CD8-positive, alpha-beta memory T cell (primary cell): ENCODE results near the gene EFCAB3. TPM values are rescaled to one million over a fixed set of nuclear protein-coding genes. Genes with fewer than 3 reads are reported as not detected.
"Not testable (repeated sequence)": the region's sequence is repeated elsewhere in the genome, so short reads cannot be mapped to it uniquely, and the experiment has no call there.

Source experiments
- CTCF ChIA-PET: fragments of 350-600 bp; sonication (Branson Sonifier 250); formaldehyde crosslinking; loops from one replicate; lab custom pipeline; 2021; ENCODE audit warnings: antibody characterized with exemption; lab: Charles Lee
- POLR2A ChIA-PET: fragments of 350-600 bp; sonication (Branson Sonifier 250); formaldehyde crosslinking; loops from one replicate; lab custom pipeline; 2021; ENCODE audit warnings: antibody characterized with exemption; lab: Charles Lee
- DNase-seq, 5 donors: peaks; one replicate each; pipeline versions ENCODE4 v3.0.0 to v3.0.0-alpha.2; 2020 to 2022; ENCODE audit warnings: mixed read lengths in 1 of 5
- H3K27ac ChIP-seq: one replicate; pipeline ENCODE4 v1.7.0; 2013; ENCODE audit warnings: low read depth, mild to moderate bottlenecking, low read length, moderate library complexity
- H3K27me3 ChIP-seq: 2 replicates; pipeline ENCODE4 v1.7.0; 2013; ENCODE audit warnings: low read length, mild to moderate bottlenecking; ENCODE audit not compliant: insufficient read depth, poor library complexity, severe bottlenecking
- H3K36me3 ChIP-seq: 2 replicates; pipeline ENCODE4 v1.7.0; 2013; ENCODE audit warnings: mild to moderate bottlenecking, low read length, moderate library complexity; ENCODE audit not compliant: insufficient read depth
- H3K4me1 ChIP-seq: 2 replicates; pipeline ENCODE4 v1.7.0; 2013; ENCODE audit warnings: mild to moderate bottlenecking, low read length, moderate library complexity; ENCODE audit not compliant: insufficient read depth
- H3K4me3 ChIP-seq: 2 replicates; pipeline ENCODE4 v1.7.0; 2013; ENCODE audit warnings: mild to moderate bottlenecking, low read length
- H3K9me3 ChIP-seq: 2 replicates; pipeline ENCODE4 v1.7.0; 2013; ENCODE audit warnings: mild to moderate bottlenecking, low read length
- H3K27ac Mint-ChIP-seq, 8 donors: one replicate each; pipeline ENCODE4 v1.8.0; 2020 to 2021; ENCODE audit warnings: mixed read lengths in 8 of 8, mild to moderate bottlenecking in 6 of 8, inconsistent platforms in 3 of 8, moderate library complexity in 3 of 8
- H3K27me3 Mint-ChIP-seq, 2 donors: one replicate each; pipeline ENCODE4 v1.8.0; 2020 to 2021; ENCODE audit warnings: mixed read lengths in 2 of 2, mild to moderate bottlenecking in 1 of 2, moderate library complexity in 1 of 2
- H3K36me3 Mint-ChIP-seq, 3 donors: one replicate each; pipeline ENCODE4 v1.8.0; 2020 to 2021; ENCODE audit warnings: mixed read lengths in 3 of 3, inconsistent platforms in 1 of 3, mild to moderate bottlenecking in 1 of 3
- H3K4me1 Mint-ChIP-seq, 3 donors: one replicate each; pipeline ENCODE4 v1.8.0; 2020 to 2021; ENCODE audit warnings: mixed read lengths in 3 of 3, inconsistent platforms in 1 of 3, mild to moderate bottlenecking in 1 of 3
- H3K4me3 Mint-ChIP-seq, 7 donors: one replicate each; pipeline ENCODE4 v1.8.0; 2020 to 2021; ENCODE audit warnings: mixed read lengths in 7 of 7, mild to moderate bottlenecking in 6 of 7, moderate library complexity in 4 of 7, inconsistent platforms in 2 of 7
- H3K9me3 Mint-ChIP-seq, 5 donors: one replicate each; pipeline ENCODE4 v1.8.0; 2020 to 2022; ENCODE audit warnings: mixed read lengths in 5 of 5, mild to moderate bottlenecking in 3 of 5, moderate library complexity in 2 of 5, inconsistent platforms in 1 of 5
- polyA plus RNA-seq: library from polyadenylated mRNA; unstranded; fragments of 300-500 nt; fragmentation: Illumina TruSeq; gene quantifications from one replicate; pipeline ENCODE4 v1.2.3, GENCODE V29; 2021
- total RNA-seq, 2 experiments: library from RNA; stranded (reverse); gene quantifications; one replicate each; pipeline ENCODE4 v1.2.3, GENCODE V29; 2021

Gene EFCAB3
- total and polyA plus RNA-seq, 3 experiments from 2014 or later = not detected

- Histone ChIP-seq H3K27ac (no peak overlapping the region), H3K4me3 (no peak overlapping the region), H3K9me3 (no peaks in the 10 kb centered on the region), H3K36me3 (no peaks in the 10 kb centered on the region), H3K27me3 (no peaks in the 10 kb centered on the region), H3K4me1 (no peaks in the 10 kb centered on the region)
- H3K4me3 Mint-ChIP-seq = no peak overlapping the region
- CTCF ChIA-PET = no interaction called here
- peaks cover 3 to 35% of the 10 kb centered on the region in 2 donors for H3K27me3 Mint-ChIP-seq
- H3K4me1 Mint-ChIP-seq = no peaks in the 10 kb centered on the region
- H3K9me3 Mint-ChIP-seq = peaks cover 0 to 7% (median 3%) of the 10 kb centered on the region in 5 donors
- H3K36me3 Mint-ChIP-seq = peaks cover 0 to 6% (median 3%) of the 10 kb centered on the region in 3 donors
- H3K27ac Mint-ChIP-seq = no peak overlapping the region
- POLR2A ChIA-PET = no interaction called here
- no peak for DNase-seq
Measured at GRCh38 chr17:62398891-62399290, 18.5 kb downstream of the EFCAB3 start.

GRCh38 chr17:62405451-62405850 is 25.1 kb downstream of the EFCAB3 start:
- no peaks in the 10 kb centered on the region for H3K9me3 ChIP-seq
- no peak overlapping the region for H3K27ac Mint-ChIP-seq
- POLR2A ChIA-PET = no interaction called here
- no peak overlapping the region for H3K4me3 Mint-ChIP-seq
- H3K4me1 Mint-ChIP-seq = no peaks in the 10 kb centered on the region
- H3K4me1 ChIP-seq = no peaks in the 10 kb centered on the region
- H3K4me3 ChIP-seq = no peak overlapping the region
- peaks cover 5 to 35% of the 10 kb centered on the region in 2 donors for H3K27me3 Mint-ChIP-seq
- no peaks in the 10 kb centered on the region for H3K27me3 ChIP-seq
- DNase-seq = no peak
- CTCF ChIA-PET = no interaction called here
- H3K36me3 Mint-ChIP-seq = peaks cover 0 to 6% (median 3%) of the 10 kb centered on the region in 3 donors
- H3K36me3 ChIP-seq = no peaks in the 10 kb centered on the region
- no peak overlapping the region for H3K27ac ChIP-seq
- peaks cover 0 to 7% (median 3%) of the 10 kb centered on the region in 5 donors for H3K9me3 Mint-ChIP-seq

- H3K9me3 Mint-ChIP-seq, H3K27ac ChIP-seq, H3K4me1 Mint-ChIP-seq, H3K27me3 ChIP-seq, H3K4me3 ChIP-seq, H3K4me1 ChIP-seq, H3K27ac Mint-ChIP-seq, H3K9me3 ChIP-seq, H3K36me3 ChIP-seq, H3K36me3 Mint-ChIP-seq, DNase-seq, POLR2A ChIA-PET, CTCF ChIA-PET, H3K4me3 Mint-ChIP-seq: not testable (repeated sequence)
- peaks cover 8 to 38% of the 10 kb centered on the region in 2 donors for H3K27me3 Mint-ChIP-seq
Measured at GRCh38 chr17:62413090-62413489, 32.7 kb downstream of the EFCAB3 start.

- CTCF ChIA-PET = interaction anchor here (1.2 kb wide), 1 partner anchor 58 kb away, joined by 3 read pairs; no protein-coding TSS in a partner anchor
- H3K4me1 ChIP-seq = peaks cover 13% of the 10 kb centered on the region
- H3K36me3 Mint-ChIP-seq = peaks cover 0 to 33% (median 2%) of the 10 kb centered on the region in 3 donors
- H3K27me3 ChIP-seq, POLR2A ChIA-PET, H3K36me3 ChIP-seq, H3K9me3 ChIP-seq, H3K27me3 Mint-ChIP-seq, H3K9me3 Mint-ChIP-seq: not testable (repeated sequence)
- peak; percentile 74 to 89 (median 83) for DNase-seq
- H3K4me1 Mint-ChIP-seq = peaks cover 24 to 39% (median 34%) of the 10 kb centered on the region in 3 donors
- H3K4me3 ChIP-seq = peak within 1 kb of the TSS; percentile 82
- H3K27ac Mint-ChIP-seq = peak within 1 kb of the TSS; percentile 78 to 98 (median 91)
- H3K27ac ChIP-seq = peak within 1 kb of the TSS; percentile 47
- H3K4me3 Mint-ChIP-seq = peak within 1 kb of the TSS; percentile 92 to 98 (median 97)
Measured at GRCh38 chr17:62423647-62424461, 43.5 kb downstream of the EFCAB3 start, which contains the start of gene METTL2A. TSS of gene METTL2A (plus strand) at chr17:62423897. CDS start at chr17:62423903, 6 bp downstream.

- CTCF ChIA-PET, H3K4me3 Mint-ChIP-seq, POLR2A ChIA-PET, H3K4me3 ChIP-seq, H3K27ac Mint-ChIP-seq, H3K9me3 Mint-ChIP-seq, H3K36me3 ChIP-seq, H3K27me3 Mint-ChIP-seq, DNase-seq, H3K9me3 ChIP-seq, H3K27me3 ChIP-seq, H3K27ac ChIP-seq: not testable (repeated sequence)
- peaks cover 0 to 47% (median 2%) of the 10 kb centered on the region in 3 donors for H3K36me3 Mint-ChIP-seq
- peaks cover 25 to 39% (median 33%) of the 10 kb centered on the region in 3 donors for H3K4me1 Mint-ChIP-seq
- H3K4me1 ChIP-seq = peaks cover 13% of the 10 kb centered on the region
Measured at GRCh38 chr17:62426214-62426613, 45.9 kb downstream of the EFCAB3 start.

- H3K4me1 Mint-ChIP-seq, H3K4me3 Mint-ChIP-seq, H3K9me3 Mint-ChIP-seq, H3K27ac Mint-ChIP-seq, H3K36me3 ChIP-seq, H3K27ac ChIP-seq, DNase-seq, H3K27me3 Mint-ChIP-seq, H3K9me3 ChIP-seq, POLR2A ChIA-PET, H3K4me1 ChIP-seq, H3K4me3 ChIP-seq, H3K27me3 ChIP-seq, CTCF ChIA-PET: not testable (repeated sequence)
- H3K36me3 Mint-ChIP-seq = peaks cover 0 to 50% (median 12%) of the 10 kb centered on the region in 3 donors
Measured at GRCh38 chr17:62435251-62435650, 54.9 kb downstream of the EFCAB3 start.

- H3K9me3 Mint-ChIP-seq, H3K27ac ChIP-seq, H3K27ac Mint-ChIP-seq, H3K4me3 Mint-ChIP-seq, H3K36me3 ChIP-seq, H3K27me3 ChIP-seq, H3K4me3 ChIP-seq, H3K27me3 Mint-ChIP-seq, H3K4me1 ChIP-seq, H3K9me3 ChIP-seq, H3K4me1 Mint-ChIP-seq, CTCF ChIA-PET, POLR2A ChIA-PET, DNase-seq: not testable (repeated sequence)
- H3K36me3 Mint-ChIP-seq = peaks cover 3 to 57% (median 20%) of the 10 kb centered on the region in 3 donors
Measured at GRCh38 chr17:62441181-62441580, 60.8 kb downstream of the EFCAB3 start.

- Mint-ChIP-seq H3K9me3 (no peaks in the 10 kb centered on the region), H3K27me3 (no peaks in the 10 kb centered on the region), H3K4me3 (no peak overlapping the region), H3K36me3 (peaks cover 3 to 63% (median 22%) of the 10 kb centered on the region in 3 donors), H3K4me1 (no peaks in the 10 kb centered on the region), H3K27ac (no peak overlapping the region)
- H3K36me3 ChIP-seq = peaks cover 5% of the 10 kb centered on the region
- H3K27me3 ChIP-seq = no peaks in the 10 kb centered on the region
- no peak overlapping the region for H3K27ac ChIP-seq
- H3K9me3 ChIP-seq = no peaks in the 10 kb centered on the region
- ChIA-PET POLR2A (no interaction called here), CTCF (no interaction called here)
- no peaks in the 10 kb centered on the region for H3K4me1 ChIP-seq
- no peak for DNase-seq
- H3K4me3 ChIP-seq = no peak overlapping the region
Measured at GRCh38 chr17:62444063-62444462, 63.7 kb downstream of the EFCAB3 start.
